GM12891 (cell line): Measurements from ENCODE around the gene CENPT.

Experiments used
- PAX5 ChIP-seq: IDR thresholded peaks from 2 replicates; pipeline ENCODE4 v1.6.1; 2011; ENCODE audit warnings: low read length, moderate library complexity, mild to moderate bottlenecking; ENCODE audit not compliant: insufficient read depth, severe bottlenecking
- POLR2A ChIP-seq: IDR thresholded peaks from 2 replicates; pipeline ENCODE4 v1.6.1; 2011; ENCODE audit warnings: low read depth, low read length, control low read depth
- TAF1 ChIP-seq: IDR thresholded peaks from 2 replicates; pipeline ENCODE4 v1.6.1; 2011; ENCODE audit warnings: low read depth, low read length, control low read depth

DNA sequence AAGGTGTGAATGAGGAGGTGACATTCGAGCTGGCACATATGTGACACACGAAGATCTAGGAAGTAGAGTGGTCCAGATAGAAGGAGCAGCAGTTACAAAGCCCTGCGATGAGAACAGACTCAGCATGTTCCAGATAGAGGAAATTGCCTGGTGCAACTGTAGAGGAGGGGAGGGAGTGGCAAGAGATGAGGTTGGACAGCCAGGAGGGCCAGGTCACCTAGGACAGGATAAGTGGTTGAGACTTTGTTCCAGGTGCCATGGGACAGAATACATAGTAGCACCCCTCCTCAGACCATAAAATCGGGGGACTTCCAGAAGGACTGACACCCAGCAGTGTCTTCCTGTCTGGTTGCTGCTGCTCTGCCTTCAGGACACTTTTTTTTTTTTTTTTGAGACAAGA is 11.0 kb upstream of the CENPT start:
- no peak for TF ChIP-seq TAF1
- no peak for TF ChIP-seq POLR2A
- TF ChIP-seq PAX5 = no peak
